T-helper 2 cell treated with Interferon-gamma antibody and Interleukin-4, amounts not matched to agents 5 μg/mL and 100 μg/mL, for 36 hours (primary cell): ENCODE data around the gene LCTL.
A peak's percentile ranks its signal among the peaks of the same experiment; 100 is the strongest.

Experiments
- DNase-seq: peaks from one replicate; pipeline ENCODE4 v3.0.0; 2021; ENCODE audit warnings: low spot score
- H3K27ac Mint-ChIP-seq: one replicate; pipeline ENCODE4 v1.8.0; 2021; ENCODE audit warnings: mild to moderate bottlenecking, mixed read lengths
- H3K27me3 Mint-ChIP-seq: one replicate; pipeline ENCODE4 v1.8.0; 2021; ENCODE audit warnings: low read depth, mixed read lengths
- H3K36me3 Mint-ChIP-seq: one replicate; pipeline ENCODE4 v1.8.0; 2021; ENCODE audit warnings: low read depth, mixed read lengths
- H3K4me1 Mint-ChIP-seq: one replicate; pipeline ENCODE4 v1.8.0; 2021; ENCODE audit warnings: low read depth, mixed read lengths
- H3K4me3 Mint-ChIP-seq: one replicate; pipeline ENCODE4 v1.8.0; 2022; ENCODE audit warnings: mild to moderate bottlenecking, moderate library complexity, mixed read lengths
- H3K9me3 Mint-ChIP-seq: one replicate; pipeline ENCODE4 v1.8.0; 2021; ENCODE audit warnings: mixed read lengths

The LCTL gene

GRCh38 chr15:66565741-66566144 is at the start of gene LCTL:
LCTL (minus strand) TSS chr15:66565998; CDS start chr15:66565365, 633 bp downstream.
- H3K4me1 Mint-ChIP-seq, result peaks cover 4% of the 10 kb centered on the region
- H3K9me3 Mint-ChIP-seq, result no peaks in the 10 kb centered on the region
- H3K36me3 Mint-ChIP-seq, result no peaks in the 10 kb centered on the region

DNA sequence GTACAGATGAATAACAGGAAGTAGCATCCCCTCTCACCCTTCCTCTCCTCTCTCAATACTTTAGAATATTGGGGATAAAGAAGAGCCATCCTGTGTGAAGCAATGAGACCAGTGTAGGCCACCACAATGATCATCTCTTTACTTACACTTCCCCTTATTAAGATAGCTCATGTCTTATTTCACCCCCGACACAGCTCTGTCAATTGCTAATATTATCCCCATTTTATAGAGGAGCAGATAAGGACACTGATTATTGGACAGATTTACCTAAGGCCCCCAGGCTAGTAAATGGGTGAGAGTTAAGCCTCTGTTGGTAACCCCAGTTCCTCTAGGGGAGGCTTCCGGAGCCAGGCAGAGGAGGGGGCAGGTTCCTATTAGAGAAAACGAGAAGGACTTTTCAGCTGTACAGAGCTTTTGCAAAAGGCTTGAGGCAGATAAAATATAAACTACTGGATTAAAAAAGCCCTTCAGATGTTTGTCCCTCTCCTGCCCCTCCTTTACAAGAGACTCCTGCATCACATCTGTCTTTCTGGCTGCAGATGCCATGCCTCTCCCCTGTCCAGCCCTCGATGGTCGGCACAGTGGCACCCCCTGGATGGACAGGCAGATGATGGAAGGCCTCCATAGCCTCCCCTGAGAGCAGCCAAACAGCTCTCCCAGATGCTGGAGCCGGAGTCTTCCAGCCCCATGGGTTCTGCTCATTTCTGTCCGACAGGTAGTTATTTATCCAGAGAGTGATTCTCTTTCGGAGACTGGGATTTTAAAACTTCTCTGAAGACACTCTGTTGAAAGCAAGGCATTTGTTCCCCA is 49.4 kb upstream of the LCTL start:
- no peak overlapping the region for H3K4me3 Mint-ChIP-seq
- no peaks in the 10 kb centered on the region for H3K36me3 Mint-ChIP-seq
- no peak overlapping the region for H3K27ac Mint-ChIP-seq
- H3K9me3 Mint-ChIP-seq, result no peaks in the 10 kb centered on the region
- peaks cover 6% of the 10 kb centered on the region for H3K4me1 Mint-ChIP-seq
- no peak for DNase-seq
- peaks cover 2% of the 10 kb centered on the region for H3K27me3 Mint-ChIP-seq

More at GRCh38 chr15:66565741-66566144, at the start of gene LCTL:
- H3K27ac Mint-ChIP-seq, result peak within 1 kb of the TSS; percentile 45
- H3K27me3 Mint-ChIP-seq, result no peaks in the 10 kb centered on the region
- DNase-seq, result no peak
- H3K4me3 Mint-ChIP-seq, result peak within 1 kb of the TSS; percentile 10

DNA sequence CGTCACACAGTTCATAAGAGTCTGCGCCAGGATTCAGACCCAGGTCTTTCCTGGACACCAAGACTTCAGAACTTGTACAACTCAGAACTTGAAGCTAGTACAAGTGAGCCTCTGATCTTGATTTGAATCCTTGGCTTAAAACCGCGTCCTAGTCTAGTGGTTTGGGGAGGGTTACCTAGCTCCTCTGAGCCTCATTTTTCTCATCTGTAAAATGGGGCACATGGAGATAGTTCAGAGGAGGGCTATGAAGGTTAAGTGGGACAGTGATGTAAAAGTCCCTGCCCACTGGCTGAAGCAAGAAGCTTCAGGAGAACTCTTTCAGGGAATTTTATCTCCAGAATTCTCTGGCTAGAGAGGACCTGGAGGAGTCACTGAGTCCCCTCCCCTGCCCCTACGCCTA is 48.7 kb upstream of the LCTL start:
- Mint-ChIP-seq H3K4me1 (peaks cover 6% of the 10 kb centered on the region), H3K27me3 (peaks cover 5% of the 10 kb centered on the region), H3K27ac (no peak overlapping the region), H3K9me3 (no peaks in the 10 kb centered on the region), H3K4me3 (no peak overlapping the region), H3K36me3 (no peaks in the 10 kb centered on the region)
- no peak for DNase-seq

GRCh38 chr15:66613743-66614142 is 47.9 kb upstream of the LCTL start:
- H3K9me3 Mint-ChIP-seq, result no peaks in the 10 kb centered on the region
- H3K4me3 Mint-ChIP-seq, result no peak overlapping the region
- DNase-seq, result no peak
- peaks cover 5% of the 10 kb centered on the region for H3K27me3 Mint-ChIP-seq
- no peaks in the 10 kb centered on the region for H3K36me3 Mint-ChIP-seq
- H3K4me1 Mint-ChIP-seq, result peaks cover 6% of the 10 kb centered on the region
- H3K27ac Mint-ChIP-seq, result no peak overlapping the region

DNA sequence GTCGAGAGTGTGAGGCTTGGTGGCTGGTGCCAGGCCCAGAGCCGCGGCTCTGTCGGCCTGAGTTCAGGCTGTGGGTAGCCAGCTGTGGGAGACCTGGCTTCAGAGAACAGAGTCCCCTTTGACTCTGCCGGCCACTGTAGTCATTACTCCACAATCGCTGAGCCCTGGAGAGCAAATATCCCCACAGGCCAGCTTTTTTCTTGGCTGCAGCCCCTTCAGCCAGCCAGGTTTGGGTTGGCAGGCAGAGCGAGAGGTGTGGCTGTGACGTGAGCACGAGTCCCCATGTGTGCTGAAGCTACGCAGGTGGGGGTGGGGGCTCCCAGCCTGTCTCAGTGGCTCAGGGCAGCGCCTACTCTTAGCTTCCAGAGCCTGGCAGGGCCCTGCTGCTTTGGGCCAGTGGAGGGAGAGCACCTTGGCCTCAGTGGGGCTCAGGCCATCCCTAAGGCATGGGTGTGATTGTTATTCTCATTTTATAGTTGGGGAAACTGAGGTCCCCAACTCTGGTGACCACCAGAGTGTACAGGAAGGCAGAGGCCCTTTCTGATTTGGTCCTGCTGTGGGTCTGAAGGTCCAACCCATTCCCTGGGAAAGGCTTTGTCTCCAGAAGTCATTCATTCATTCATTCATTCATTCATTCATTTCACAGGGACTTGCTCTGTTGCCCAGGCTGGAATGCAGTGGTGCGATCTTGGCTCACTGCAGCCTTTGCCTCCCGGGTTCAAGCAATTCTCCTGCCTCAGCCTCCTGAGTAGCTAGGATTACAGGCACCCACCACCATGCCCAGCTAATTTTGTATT is 45.7 kb upstream of the LCTL start:
- H3K36me3 Mint-ChIP-seq, result no peaks in the 10 kb centered on the region
- no peak overlapping the region for H3K4me3 Mint-ChIP-seq
- H3K27ac Mint-ChIP-seq, result no peak overlapping the region
- H3K27me3 Mint-ChIP-seq, result peaks cover 9% of the 10 kb centered on the region
- H3K4me1 Mint-ChIP-seq, result peaks cover 6% of the 10 kb centered on the region
- H3K9me3 Mint-ChIP-seq, result no peaks in the 10 kb centered on the region
- no peak for DNase-seq

GRCh38 chr15:66609876-66610275 is 44.1 kb upstream of the LCTL start:
- H3K9me3 Mint-ChIP-seq, result no peaks in the 10 kb centered on the region

DNA sequence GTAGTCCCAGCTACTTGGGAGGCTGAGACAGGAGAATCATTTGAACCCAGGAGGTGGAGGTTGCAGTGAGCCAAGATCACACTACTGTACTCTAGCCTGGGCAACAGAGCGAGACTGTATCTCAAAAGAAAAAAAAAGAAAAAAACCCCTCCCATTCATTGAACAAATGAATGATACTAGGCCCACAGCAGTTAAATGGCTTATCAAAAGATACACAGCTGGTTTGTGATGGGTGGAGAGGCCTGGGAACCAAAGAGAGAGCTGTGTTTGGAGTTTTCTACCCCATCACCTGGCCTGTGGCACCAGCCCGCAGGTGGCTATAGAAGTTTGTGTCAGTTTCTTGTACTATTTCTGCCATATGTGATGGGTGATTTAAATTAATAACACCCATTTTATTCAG is 43.1 kb upstream of the LCTL start:
- H3K27me3 Mint-ChIP-seq, result peaks cover 9% of the 10 kb centered on the region
- no peak for DNase-seq
- no peaks in the 10 kb centered on the region for H3K36me3 Mint-ChIP-seq
- H3K4me3 Mint-ChIP-seq, result no peak overlapping the region
- H3K4me1 Mint-ChIP-seq, result peaks cover 6% of the 10 kb centered on the region
- no peak overlapping the region for H3K27ac Mint-ChIP-seq
- no peaks in the 10 kb centered on the region for H3K9me3 Mint-ChIP-seq

More at GRCh38 chr15:66609876-66610275, 44.1 kb upstream of the LCTL start:
- H3K4me1 Mint-ChIP-seq, result peaks cover 6% of the 10 kb centered on the region
- DNase-seq, result no peak
- no peaks in the 10 kb centered on the region for H3K36me3 Mint-ChIP-seq
- H3K27me3 Mint-ChIP-seq, result peaks cover 9% of the 10 kb centered on the region
- no peak overlapping the region for H3K27ac Mint-ChIP-seq
- H3K4me3 Mint-ChIP-seq, result no peak overlapping the region

- peaks cover 9% of the 10 kb centered on the region for H3K27me3 Mint-ChIP-seq
- no peak overlapping the region for H3K27ac Mint-ChIP-seq
- H3K9me3 Mint-ChIP-seq, result no peaks in the 10 kb centered on the region
Observed at GRCh38 chr15:66608159-66608558, 42.4 kb upstream of the LCTL start.

DNA sequence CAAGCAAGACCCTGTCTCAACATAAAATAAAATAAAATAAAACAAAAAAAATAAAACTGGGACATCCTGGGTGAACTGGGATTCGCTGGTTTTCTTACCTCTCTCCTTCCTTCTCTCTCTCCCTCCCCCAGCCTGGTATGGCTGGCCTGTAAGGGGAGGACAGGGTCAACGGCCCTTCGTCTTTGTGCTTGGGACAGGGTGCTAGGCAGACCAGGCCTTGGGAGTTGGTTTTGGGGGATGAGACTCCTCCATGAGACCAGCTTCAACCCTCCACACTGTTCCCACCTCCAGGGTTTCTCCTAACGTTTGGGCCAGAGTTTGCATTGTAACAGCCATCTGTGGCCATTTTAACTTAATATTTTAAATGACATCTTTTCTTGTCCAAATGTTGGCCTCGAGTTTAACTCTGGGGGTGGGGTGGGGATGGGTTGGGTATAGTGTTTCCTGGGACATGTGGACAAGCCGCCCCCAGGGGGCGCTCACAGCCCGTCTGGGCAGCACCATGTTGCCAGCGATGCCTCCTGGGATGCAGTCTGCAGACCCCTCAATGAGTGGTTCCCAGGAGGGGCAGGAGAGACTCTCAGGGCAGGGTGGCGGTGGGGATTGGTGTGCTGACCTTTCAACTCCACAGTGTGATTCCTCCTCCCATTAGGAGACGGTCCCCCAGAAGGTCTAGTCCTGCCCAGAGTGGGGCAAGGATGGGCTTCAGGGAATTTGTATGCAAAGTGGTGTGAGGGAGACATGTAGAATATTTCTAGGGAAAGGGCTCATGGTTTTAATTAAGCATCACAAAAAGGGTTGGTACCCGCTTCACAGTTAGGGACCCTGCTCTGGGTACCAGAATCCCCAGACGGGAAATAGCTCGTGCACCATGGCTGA is 37.7 kb upstream of the LCTL start:
- no peak overlapping the region for H3K27ac Mint-ChIP-seq
- H3K4me1 Mint-ChIP-seq, result peaks cover 1% of the 10 kb centered on the region
- H3K4me3 Mint-ChIP-seq, result no peak overlapping the region
- no peaks in the 10 kb centered on the region for H3K9me3 Mint-ChIP-seq
- peak; percentile 44 for DNase-seq
- H3K36me3 Mint-ChIP-seq, result no peaks in the 10 kb centered on the region
- peaks cover 9% of the 10 kb centered on the region for H3K27me3 Mint-ChIP-seq

More at GRCh38 chr15:66608159-66608558, 42.4 kb upstream of the LCTL start:
- H3K4me3 Mint-ChIP-seq, result no peak overlapping the region
- H3K4me1 Mint-ChIP-seq, result peaks cover 2% of the 10 kb centered on the region
- DNase-seq, result no peak
- no peaks in the 10 kb centered on the region for H3K36me3 Mint-ChIP-seq

GRCh38 chr15:66601521-66601920 is 35.7 kb upstream of the LCTL start:
- Mint-ChIP-seq H3K36me3 (no peaks in the 10 kb centered on the region), H3K27me3 (peaks cover 5% of the 10 kb centered on the region), H3K4me1 (peaks cover 9% of the 10 kb centered on the region), H3K27ac (no peak overlapping the region), H3K4me3 (no peak overlapping the region), H3K9me3 (no peaks in the 10 kb centered on the region)
- DNase-seq, result no peak

DNA sequence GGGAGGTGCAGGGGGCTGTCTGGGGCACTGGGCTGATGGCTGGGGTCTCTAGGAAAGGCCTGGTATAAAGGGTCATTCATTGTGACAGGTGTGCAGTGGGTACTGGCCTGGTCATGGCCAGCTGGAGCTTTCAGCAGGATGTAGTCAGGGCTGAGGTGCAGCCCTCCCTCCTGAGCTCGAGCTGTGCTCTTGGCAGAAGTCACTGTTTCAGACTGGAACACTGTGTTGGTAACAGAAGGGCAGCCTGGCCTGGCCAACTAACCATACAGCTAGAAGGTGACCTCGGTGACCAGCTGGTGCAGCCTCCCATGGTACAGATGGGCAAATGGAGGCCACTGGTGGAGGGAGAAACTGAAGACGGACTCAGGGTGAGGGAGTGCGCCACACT is 34.4 kb upstream of the LCTL start:
- H3K4me3 Mint-ChIP-seq, result no peak overlapping the region
- H3K9me3 Mint-ChIP-seq, result no peaks in the 10 kb centered on the region
- H3K36me3 Mint-ChIP-seq, result no peaks in the 10 kb centered on the region
- H3K27me3 Mint-ChIP-seq, result peaks cover 5% of the 10 kb centered on the region
- H3K4me1 Mint-ChIP-seq, result peaks cover 9% of the 10 kb centered on the region
- no peak for DNase-seq
- H3K27ac Mint-ChIP-seq, result no peak overlapping the region

DNA sequence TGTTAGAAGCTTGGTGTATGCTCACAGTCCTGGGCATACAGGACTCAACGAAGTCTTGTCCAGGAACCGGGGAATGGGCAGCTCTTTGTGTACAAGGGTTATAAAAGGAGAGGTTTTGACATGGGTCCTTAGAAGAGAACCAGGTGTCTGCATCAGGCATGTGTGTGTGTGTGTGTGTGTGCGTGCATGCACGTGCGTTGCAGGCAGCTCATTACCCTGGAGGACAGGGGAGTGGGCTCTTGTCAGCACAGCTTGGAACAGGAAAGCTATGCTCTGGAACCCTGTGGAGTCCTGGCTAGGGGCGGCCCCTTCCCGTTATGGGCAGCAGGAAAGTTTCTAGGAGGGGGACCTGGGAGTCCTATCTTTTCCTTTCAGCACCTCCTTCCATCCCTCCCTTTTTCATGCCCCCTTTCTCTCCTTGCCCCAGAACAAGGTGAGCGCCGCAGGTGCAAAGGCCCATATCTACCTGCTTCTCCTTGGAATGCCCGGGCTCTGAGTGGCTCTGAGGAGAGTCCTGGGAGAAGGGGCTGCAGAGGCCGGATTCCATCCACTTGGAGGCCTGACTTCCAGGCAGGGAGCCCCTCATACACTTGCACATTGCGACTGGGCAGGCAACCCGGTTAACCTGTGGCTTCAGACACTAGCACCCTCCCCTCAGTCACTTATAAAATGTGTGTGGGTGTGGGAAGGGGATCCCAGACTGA is 33.9 kb upstream of the LCTL start:
- Mint-ChIP-seq H3K4me1 (peaks cover 9% of the 10 kb centered on the region), H3K27ac (no peak overlapping the region), H3K36me3 (no peaks in the 10 kb centered on the region), H3K27me3 (peaks cover 5% of the 10 kb centered on the region), H3K9me3 (no peaks in the 10 kb centered on the region), H3K4me3 (no peak overlapping the region)
- DNase-seq, result no peak

GRCh38 chr15:66598095-66598815 is 32.5 kb upstream of the LCTL start:
- peaks cover 5% of the 10 kb centered on the region for H3K27me3 Mint-ChIP-seq
- no peak overlapping the region for H3K4me3 Mint-ChIP-seq
- H3K36me3 Mint-ChIP-seq, result no peaks in the 10 kb centered on the region
- peak overlapping the region; percentile 46 for H3K27ac Mint-ChIP-seq
- H3K4me1 Mint-ChIP-seq, result peaks cover 9% of the 10 kb centered on the region
- no peak for DNase-seq
- H3K9me3 Mint-ChIP-seq, result no peaks in the 10 kb centered on the region
